ENCODE results near the gene CHAT.

CHAT gene

GRCh38 chr10:49596836-49597235, 17.0 kb upstream of the CHAT start:
- H3K27ac ChIP-seq: no peak overlapping the region
- no peaks in the 10 kb centered on the region for H3K9me3 ChIP-seq
- no peaks in the 10 kb centered on the region for H3K4me1 ChIP-seq (ENCODE audit: control insufficient read depth in 1 of 2, insufficient read depth in 1 of 2, low read depth in 1 of 2, low read length in 1 of 2)
- peaks cover 39% of the 10 kb centered on the region for H3K27me3 ChIP-seq
- H3K4me3 ChIP-seq (ENCODE audit: low read depth in 1 of 2, low read length in 1 of 2): no peak overlapping the region
- H3K36me3 ChIP-seq: no peaks in the 10 kb centered on the region
- TF ChIP-seq, protein P1, sequence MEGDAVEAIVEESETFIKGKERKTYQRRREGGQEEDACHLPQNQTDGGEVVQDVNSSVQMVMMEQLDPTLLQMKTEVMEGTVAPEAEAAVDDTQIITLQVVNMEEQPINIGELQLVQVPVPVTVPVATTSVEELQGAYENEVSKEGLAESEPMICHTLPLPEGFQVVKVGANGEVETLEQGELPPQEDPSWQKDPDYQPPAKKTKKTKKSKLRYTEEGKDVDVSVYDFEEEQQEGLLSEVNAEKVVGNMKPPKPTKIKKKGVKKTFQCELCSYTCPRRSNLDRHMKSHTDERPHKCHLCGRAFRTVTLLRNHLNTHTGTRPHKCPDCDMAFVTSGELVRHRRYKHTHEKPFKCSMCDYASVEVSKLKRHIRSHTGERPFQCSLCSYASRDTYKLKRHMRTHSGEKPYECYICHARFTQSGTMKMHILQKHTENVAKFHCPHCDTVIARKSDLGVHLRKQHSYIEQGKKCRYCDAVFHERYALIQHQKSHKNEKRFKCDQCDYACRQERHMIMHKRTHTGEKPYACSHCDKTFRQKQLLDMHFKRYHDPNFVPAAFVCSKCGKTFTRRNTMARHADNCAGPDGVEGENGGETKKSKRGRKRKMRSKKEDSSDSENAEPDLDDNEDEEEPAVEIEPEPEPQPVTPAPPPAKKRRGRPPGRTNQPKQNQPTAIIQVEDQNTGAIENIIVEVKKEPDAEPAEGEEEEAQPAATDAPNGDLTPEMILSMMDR (IDR thresholded peaks at IDR 0.05): no peak

- peaks cover 46% of the 10 kb centered on the region for H3K27me3 ChIP-seq
- H3K9me3 ChIP-seq: no peaks in the 10 kb centered on the region
- no peak overlapping the region for H3K27ac ChIP-seq
- H3K4me1 ChIP-seq (ENCODE audit: control insufficient read depth in 1 of 2, insufficient read depth in 1 of 2, low read depth in 1 of 2, low read length in 1 of 2): no peaks in the 10 kb centered on the region
- H3K4me3 ChIP-seq (ENCODE audit: low read depth in 1 of 2, low read length in 1 of 2): no peak overlapping the region
- TF ChIP-seq, protein P1 (IDR thresholded peaks at IDR 0.05): no peak
- no peaks in the 10 kb centered on the region for H3K36me3 ChIP-seq
Observed at GRCh38 chr10:49597426-49598163, 16.2 kb upstream of the CHAT start.

- Histone ChIP-seq H3K36me3 (no peaks in the 10 kb centered on the region), H3K4me1 (ENCODE audit: control insufficient read depth in 1 of 2, insufficient read depth in 1 of 2, low read depth in 1 of 2, low read length in 1 of 2) (no peaks in the 10 kb centered on the region), H3K27ac (no peak overlapping the region), H3K9me3 (no peaks in the 10 kb centered on the region), H3K27me3 (peaks cover 54% of the 10 kb centered on the region), H3K4me3 (ENCODE audit: low read depth in 1 of 2, low read length in 1 of 2) (no peak overlapping the region)
- TF ChIP-seq, protein P1 (IDR thresholded peaks at IDR 0.05): no peak
Observed at GRCh38 chr10:49598164-49598856, 15.5 kb upstream of the CHAT start.

DNA sequence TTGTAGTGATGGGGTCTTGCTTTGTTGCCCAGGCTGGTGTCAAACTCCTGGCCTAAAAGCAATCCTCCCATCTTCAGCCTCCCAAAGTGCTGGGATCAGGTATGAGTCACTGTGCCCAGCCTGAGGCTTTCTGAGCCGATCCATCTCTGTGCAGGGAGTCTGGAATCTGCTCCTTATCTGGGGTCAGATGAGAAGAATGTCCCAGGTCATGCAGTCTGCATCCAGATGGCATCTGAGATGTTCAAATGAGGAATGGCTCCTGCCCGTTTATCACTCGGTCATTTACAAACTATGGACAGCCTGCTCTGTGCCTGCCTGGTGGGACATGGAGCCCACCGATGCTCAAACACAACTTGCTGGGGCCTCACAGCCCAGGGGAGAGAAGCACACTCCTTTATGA, 14.9 kb upstream of the CHAT start:
- Histone ChIP-seq H3K27me3 (peaks cover 60% of the 10 kb centered on the region), H3K27ac (no peak overlapping the region), H3K4me1 (ENCODE audit: control insufficient read depth in 1 of 2, insufficient read depth in 1 of 2, low read depth in 1 of 2, low read length in 1 of 2) (no peaks in the 10 kb centered on the region), H3K36me3 (no peaks in the 10 kb centered on the region), H3K4me3 (ENCODE audit: low read depth in 1 of 2, low read length in 1 of 2) (no peak overlapping the region), H3K9me3 (no peaks in the 10 kb centered on the region)
- TF ChIP-seq, protein P1 (IDR thresholded peaks at IDR 0.05): no peak

- TF ChIP-seq, protein P1 (IDR thresholded peaks at IDR 0.05): no peak
- H3K27me3 ChIP-seq: peaks cover 66% of the 10 kb centered on the region
- no peak overlapping the region for H3K4me3 ChIP-seq (ENCODE audit: low read depth in 1 of 2, low read length in 1 of 2)
- no peaks in the 10 kb centered on the region for H3K4me1 ChIP-seq (ENCODE audit: control insufficient read depth in 1 of 2, insufficient read depth in 1 of 2, low read depth in 1 of 2, low read length in 1 of 2)
- H3K9me3 ChIP-seq: no peaks in the 10 kb centered on the region
- no peaks in the 10 kb centered on the region for H3K36me3 ChIP-seq
- H3K27ac ChIP-seq: no peak overlapping the region
Observed at GRCh38 chr10:49599546-49599945, 14.3 kb upstream of the CHAT start.
